Activated T-helper 2 cell treated with anti-CD3 and anti-CD28 coated beads, Interferon-gamma antibody, Interleukin-2, Interleukin-4, amounts not matched to agents 10 μg/mL and 5 μg/mL and 100 μg/mL, durations not matched to agents 14 hours and 24 hours and 36 hours (primary cell): ENCODE data around the gene TMED6. TPM values are rescaled to one million over a fixed set of nuclear protein-coding genes. Genes with fewer than 3 reads are reported as not detected.

Source experiments
- DNase-seq: peaks from one replicate; pipeline ENCODE4 v3.0.0; 2021; ENCODE audit warnings: low spot score
- H3K27ac Mint-ChIP-seq: one replicate; pipeline ENCODE4 v1.8.0; 2021; ENCODE audit warnings: mixed read lengths
- H3K27me3 Mint-ChIP-seq: one replicate; pipeline ENCODE4 v1.8.0; 2021; ENCODE audit warnings: low read depth, mixed read lengths
- H3K36me3 Mint-ChIP-seq: one replicate; pipeline ENCODE4 v1.8.0; 2021; ENCODE audit warnings: low read depth, mixed read lengths
- H3K4me1 Mint-ChIP-seq: one replicate; pipeline ENCODE4 v1.8.0; 2021; ENCODE audit warnings: low read depth, mixed read lengths
- H3K4me3 Mint-ChIP-seq: one replicate; pipeline ENCODE4 v1.8.0; 2021; ENCODE audit warnings: low read depth, mild to moderate bottlenecking, moderate library complexity, mixed read lengths
- H3K9me3 Mint-ChIP-seq: one replicate; pipeline ENCODE4 v1.8.0; 2021; ENCODE audit warnings: mixed read lengths
- intact Hi-C: fragments of 100-400 bp; cut with micrococcal nuclease; formaldehyde crosslinking; loops from one replicate; pipeline ENCODE4 v1.15.1; 2023
- total RNA-seq: library from RNA; stranded (reverse); gene quantifications from 2 replicates; pipeline ENCODE4 v1.2.3, GENCODE V29; 2022

TMED6 gene
- 1.8 and 1.9 TPM in 2 replicates for total RNA-seq

GRCh38 chr16:69351309-69352027 is at the start of gene TMED6:
TMED6 (minus strand) TSS chr16:69351786; CDS start chr16:69351753, 33 bp downstream.
- Mint-ChIP-seq H3K36me3 (peaks cover 33% of the 10 kb centered on the region), H3K4me3 (no peak within 1 kb of the TSS), H3K4me1 (no peaks in the 10 kb centered on the region), H3K9me3 (no peaks in the 10 kb centered on the region), H3K27ac (no peak within 1 kb of the TSS), H3K27me3 (no peaks in the 10 kb centered on the region)
- DNase-seq = no peak
- intact Hi-C loops = no loop called here

DNA sequence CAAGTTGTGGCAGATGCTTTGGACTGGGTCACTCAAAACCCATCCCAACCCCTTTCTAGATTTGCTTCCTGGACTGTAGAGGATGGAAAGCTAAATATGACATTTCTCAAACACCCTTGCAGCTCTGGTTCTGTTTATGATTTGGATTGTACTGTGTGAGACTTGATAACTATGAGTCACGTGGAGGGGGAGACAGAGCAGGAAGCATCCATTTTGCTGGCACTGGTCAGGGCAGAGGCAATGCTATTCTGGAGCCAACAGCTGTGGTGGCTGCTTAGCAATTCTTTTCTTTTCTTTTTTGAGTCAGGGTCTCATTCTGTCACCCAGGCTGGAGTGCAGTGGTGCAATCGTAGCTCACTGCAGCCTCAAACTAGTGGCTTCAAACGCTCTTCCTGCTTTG is 47.8 kb upstream of the TMED6 start:
- Mint-ChIP-seq H3K9me3 (no peaks in the 10 kb centered on the region), H3K27ac (no peak overlapping the region), H3K27me3 (no peaks in the 10 kb centered on the region), H3K36me3 (no peaks in the 10 kb centered on the region), H3K4me1 (peaks cover 30% of the 10 kb centered on the region), H3K4me3 (no peak overlapping the region)
- intact Hi-C loops = loop anchor here (5.0 kb wide), 1 partner anchor 68 kb away; no protein-coding TSS in a partner anchor
- no peak for DNase-seq

GRCh38 chr16:69397821-69398521 is 46.4 kb upstream of the TMED6 start:
- intact Hi-C loops = loop anchor here (2.0 to 5.0 kb wide), 2 partner anchors 27 to 69 kb away; partner anchors contain the start of gene CYB5B
- Mint-ChIP-seq H3K4me3 (no peak overlapping the region), H3K27me3 (peaks cover 5% of the 10 kb centered on the region), H3K4me1 (peaks cover 30% of the 10 kb centered on the region), H3K9me3 (no peaks in the 10 kb centered on the region), H3K27ac (peak overlapping the region; percentile 7), H3K36me3 (no peaks in the 10 kb centered on the region)
- DNase-seq = no peak

DNA sequence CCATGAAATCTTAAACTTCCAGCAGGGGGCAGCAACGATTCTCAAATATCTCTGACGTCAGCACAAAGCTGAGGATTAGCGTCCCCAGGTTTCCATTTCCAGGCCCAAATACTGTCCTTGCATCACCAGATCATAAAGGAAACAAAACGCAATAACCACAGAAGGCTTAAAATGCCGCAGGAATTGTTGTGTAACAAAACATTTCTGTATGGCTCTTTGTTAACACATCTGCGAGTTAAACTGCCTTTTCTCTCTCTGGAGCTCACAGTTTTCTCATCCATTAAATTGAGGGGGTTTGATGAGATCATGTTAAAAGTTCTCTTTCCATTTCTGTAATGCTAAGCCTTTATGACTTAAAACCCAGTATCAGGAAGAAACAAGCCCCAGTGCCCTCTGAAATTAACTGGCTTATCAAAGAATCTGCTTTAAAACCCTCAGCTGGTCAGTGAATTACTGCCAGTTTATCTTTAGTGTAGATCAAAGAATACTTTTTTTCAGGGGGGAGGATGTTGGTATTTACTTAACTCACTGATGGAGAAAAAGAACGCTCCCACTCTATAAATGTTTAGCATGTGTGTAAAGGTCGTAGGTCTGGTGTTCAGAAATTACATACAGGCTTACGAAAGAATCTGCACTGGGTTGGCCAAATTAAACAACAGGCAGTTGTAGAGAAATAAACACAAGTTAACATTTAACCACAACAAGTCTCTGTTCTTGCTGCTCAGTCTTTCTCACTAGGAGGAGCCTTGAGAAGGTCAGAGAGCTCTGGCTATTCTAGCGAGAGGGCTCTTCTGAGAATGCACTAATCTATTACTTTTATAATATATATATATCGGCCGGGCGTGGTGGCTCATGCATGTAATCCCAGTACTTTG is 44.8 kb upstream of the TMED6 start:
- intact Hi-C loops = loop anchor here (1.0 to 5.0 kb wide), 4 partner anchors 28 to 168 kb away; partner anchors contain the start of gene CYB5B
- Mint-ChIP-seq H3K4me1 (peaks cover 27% of the 10 kb centered on the region), H3K27me3 (peaks cover 5% of the 10 kb centered on the region), H3K36me3 (no peaks in the 10 kb centered on the region), H3K27ac (peak overlapping the region; percentile 61), H3K9me3 (no peaks in the 10 kb centered on the region), H3K4me3 (no peak overlapping the region)
- DNase-seq = peak; percentile 57

DNA sequence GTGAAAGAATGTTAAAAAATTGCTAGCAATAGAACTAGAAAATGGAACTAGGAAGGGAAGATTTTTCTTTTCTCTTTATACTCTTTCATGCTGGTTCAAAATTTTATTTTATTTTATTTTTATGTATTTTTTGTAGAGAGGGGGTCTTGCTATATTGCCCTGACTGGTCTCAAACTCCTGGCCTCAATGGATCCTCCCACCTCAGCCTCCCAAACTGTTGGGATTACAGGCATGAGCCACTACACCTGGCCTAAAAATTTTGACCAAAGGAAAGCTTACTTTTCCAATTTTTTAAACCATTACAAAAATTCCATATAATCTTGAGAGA is 44.2 kb upstream of the TMED6 start:
- no peaks in the 10 kb centered on the region for H3K36me3 Mint-ChIP-seq
- H3K27me3 Mint-ChIP-seq = peaks cover 5% of the 10 kb centered on the region
- no peaks in the 10 kb centered on the region for H3K9me3 Mint-ChIP-seq
- no peak overlapping the region for H3K4me3 Mint-ChIP-seq
- peak overlapping the region; percentile 61 for H3K27ac Mint-ChIP-seq
- peaks cover 27% of the 10 kb centered on the region for H3K4me1 Mint-ChIP-seq
- intact Hi-C loops = loop anchor here (1.0 to 5.0 kb wide), 4 partner anchors 29 to 168 kb away; partner anchors contain the start of gene CYB5B
- DNase-seq = no peak

- H3K36me3 Mint-ChIP-seq = no peaks in the 10 kb centered on the region
- H3K27me3 Mint-ChIP-seq = peaks cover 5% of the 10 kb centered on the region
- no peak overlapping the region for H3K4me3 Mint-ChIP-seq
- H3K4me1 Mint-ChIP-seq = peaks cover 21% of the 10 kb centered on the region
- intact Hi-C loops = no loop called here
- H3K27ac Mint-ChIP-seq = no peak overlapping the region
- DNase-seq = no peak
- H3K9me3 Mint-ChIP-seq = no peaks in the 10 kb centered on the region
Observed at GRCh38 chr16:69393898-69394849, 42.6 kb upstream of the TMED6 start.

DNA sequence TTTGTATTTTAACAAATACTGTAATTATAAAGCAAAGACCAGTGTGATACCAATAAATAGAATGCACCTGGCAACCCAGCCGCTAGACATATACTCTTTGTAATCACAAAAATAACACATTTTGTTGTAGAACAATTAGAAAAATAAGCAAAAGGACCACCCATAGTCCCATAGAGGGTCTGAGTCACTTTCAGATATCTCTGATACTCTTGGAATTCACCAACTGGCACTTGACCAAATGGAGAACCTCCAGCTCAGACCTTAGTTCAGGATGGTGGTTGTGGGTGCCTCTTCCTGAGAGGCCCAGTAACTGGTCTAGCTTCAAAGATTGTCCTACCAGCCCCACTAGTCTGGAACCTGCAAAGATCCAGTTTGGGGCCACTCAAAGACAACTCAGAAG is 35.0 kb upstream of the TMED6 start:
- Mint-ChIP-seq H3K4me1 (peaks cover 20% of the 10 kb centered on the region), H3K9me3 (no peaks in the 10 kb centered on the region), H3K27me3 (no peaks in the 10 kb centered on the region), H3K4me3 (no peak overlapping the region), H3K27ac (no peak overlapping the region), H3K36me3 (peaks cover 33% of the 10 kb centered on the region)
- intact Hi-C loops = loop anchor here (2.0 to 5.0 kb wide), 2 partner anchors 36 to 178 kb away; partner anchors contain the start of genes CYB5B and NFAT5
- no peak for DNase-seq

- intact Hi-C loops = loop anchor here (2.0 to 5.0 kb wide), 2 partner anchors 37 to 46 kb away; partner anchors contain the start of genes COG8, CYB5B and NIP7
- no peak for DNase-seq
- Mint-ChIP-seq H3K4me3 (peak overlapping the region; percentile 88), H3K36me3 (peaks cover 42% of the 10 kb centered on the region), H3K4me1 (peaks cover 20% of the 10 kb centered on the region), H3K27me3 (no peaks in the 10 kb centered on the region), H3K9me3 (no peaks in the 10 kb centered on the region), H3K27ac (peak overlapping the region; percentile 86)
Observed at GRCh38 chr16:69384974-69385373, 33.4 kb upstream of the TMED6 start.

- Mint-ChIP-seq H3K27me3 (no peaks in the 10 kb centered on the region), H3K4me3 (no peak overlapping the region), H3K36me3 (peaks cover 65% of the 10 kb centered on the region), H3K4me1 (peaks cover 28% of the 10 kb centered on the region), H3K9me3 (no peaks in the 10 kb centered on the region), H3K27ac (no peak overlapping the region)
- intact Hi-C loops = no loop called here
- DNase-seq = no peak
Observed at GRCh38 chr16:69382421-69382820, 30.8 kb upstream of the TMED6 start.

DNA sequence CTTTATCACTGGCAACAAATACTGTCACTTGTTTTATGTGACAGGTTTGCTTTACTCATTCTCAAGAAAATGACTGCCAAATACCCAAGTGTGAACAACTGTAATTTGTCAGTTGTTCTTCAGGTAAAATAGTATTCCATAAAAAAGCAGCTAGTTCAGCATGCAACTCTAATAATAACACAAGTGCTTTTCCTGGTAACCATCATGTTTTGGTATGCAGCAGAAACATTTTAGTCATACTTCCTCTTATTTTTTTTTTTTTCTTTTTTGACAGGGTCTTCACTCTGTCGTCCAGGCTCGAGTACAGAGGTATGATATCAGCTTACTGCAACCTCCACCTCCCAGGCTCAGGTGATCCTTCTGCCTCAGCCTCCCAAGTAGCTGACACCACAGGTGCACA is 29.6 kb upstream of the TMED6 start:
- no peak overlapping the region for H3K27ac Mint-ChIP-seq
- DNase-seq = no peak
- peaks cover 69% of the 10 kb centered on the region for H3K36me3 Mint-ChIP-seq
- H3K27me3 Mint-ChIP-seq = no peaks in the 10 kb centered on the region
- no peak overlapping the region for H3K4me3 Mint-ChIP-seq
- peaks cover 28% of the 10 kb centered on the region for H3K4me1 Mint-ChIP-seq
- H3K9me3 Mint-ChIP-seq = no peaks in the 10 kb centered on the region
- intact Hi-C loops = no loop called here

DNA sequence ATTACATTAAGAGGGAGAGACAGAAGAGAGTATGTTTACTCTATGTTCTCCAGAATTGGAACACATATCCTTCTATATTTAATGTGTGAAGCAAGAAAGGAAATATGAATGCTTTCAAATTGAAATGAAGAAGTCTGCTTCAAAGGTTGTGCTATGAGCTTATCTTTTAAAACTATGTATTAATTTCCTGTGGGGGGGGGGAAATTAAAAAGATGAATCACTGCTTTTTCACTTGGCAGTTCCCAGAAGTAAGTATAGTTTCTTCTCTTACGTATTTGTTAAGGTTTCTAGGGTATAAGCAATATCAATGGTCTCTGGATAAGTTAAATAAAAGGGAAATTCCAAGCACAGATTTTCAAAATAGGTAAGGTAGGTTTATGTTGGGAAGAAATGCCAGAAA is 27.2 kb upstream of the TMED6 start:
- H3K36me3 Mint-ChIP-seq = peaks cover 62% of the 10 kb centered on the region
- no peak overlapping the region for H3K27ac Mint-ChIP-seq
- DNase-seq = no peak
- H3K9me3 Mint-ChIP-seq = no peaks in the 10 kb centered on the region
- H3K27me3 Mint-ChIP-seq = no peaks in the 10 kb centered on the region
- peaks cover 20% of the 10 kb centered on the region for H3K4me1 Mint-ChIP-seq
- no peak overlapping the region for H3K4me3 Mint-ChIP-seq
- intact Hi-C loops = no loop called here

GRCh38 chr16:69378036-69378435 is 26.4 kb upstream of the TMED6 start:
- no peaks in the 10 kb centered on the region for H3K9me3 Mint-ChIP-seq
- H3K27me3 Mint-ChIP-seq = no peaks in the 10 kb centered on the region
- H3K36me3 Mint-ChIP-seq = peaks cover 60% of the 10 kb centered on the region
- H3K4me3 Mint-ChIP-seq = no peak overlapping the region
- intact Hi-C loops = no loop called here
- peaks cover 20% of the 10 kb centered on the region for H3K4me1 Mint-ChIP-seq
- DNase-seq = no peak
- H3K27ac Mint-ChIP-seq = no peak overlapping the region
